HEK293 (cell line): Measurements from ENCODE around the gene PIANP.

ENCODE experiments used
- CTCF ChIA-PET: fragments of 350-600 bp; formaldehyde crosslinking; extraction: SDS; loops from one replicate; lab custom pipeline; 2021; ENCODE audit warnings: antibody characterized with exemption; lab: Yijun Ruan, JAX
- POLR2A ChIA-PET: fragments of 300-600 bp; formaldehyde crosslinking; extraction: SDS; loops from one replicate; lab custom pipeline; 2020; ENCODE audit warnings: antibody characterized with exemption, inconsistent platforms; lab: Yijun Ruan, JAX
- H3K27ac ChIP-seq: fragments of 200-500 bp; sonication (Bioruptor generic); 2 replicates; pipeline ENCODE4 v1.5.1; 2014; ENCODE audit warnings: low read depth, low read length, control low read depth, inconsistent platforms; ENCODE audit errors: extremely low read depth
- H3K36me3 ChIP-seq, 2 experiments: fragments of 200-500 bp in 1 of 2; sonication (Bioruptor generic) in 1 of 2; 1 replicate in 1 of 2; 2 replicates in 1 of 2; pipeline ENCODE4 v1.5.1; 2014 to 2017; ENCODE audit warnings: inconsistent platforms in 2 of 2, low read length in 2 of 2; ENCODE audit not compliant: control insufficient read depth in 2 of 2, insufficient read depth in 1 of 2
- H3K4me1 ChIP-seq: fragments of 200-500 bp; sonication (Bioruptor generic); 2 replicates; pipeline ENCODE4 v1.5.1; 2014; ENCODE audit warnings: mild to moderate bottlenecking, low read length, inconsistent platforms; ENCODE audit not compliant: control insufficient read depth, insufficient read depth
- H3K4me3 ChIP-seq: 2 replicates; pipeline ENCODE4 v1.5.1; 2011; ENCODE audit warnings: low read depth, mild to moderate bottlenecking, control low read depth, low read length, moderate library complexity
- H3K9me3 ChIP-seq: fragments of 200-500 bp; sonication (Bioruptor generic); 2 replicates; pipeline ENCODE4 v1.5.1; 2014; ENCODE audit warnings: low read depth, low read length, inconsistent platforms; ENCODE audit not compliant: control insufficient read depth, insufficient read depth
- HOXA7 ChIP-seq: sonication (generic); formaldehyde crosslinking; IDR thresholded peaks from 2 replicates; pipeline ENCODE4 v1.8.1; 2022; ENCODE audit warnings: missing genetic modification reagents, borderline replicate concordance
- PATZ1 ChIP-seq: fragments of 450-650 bp; formaldehyde crosslinking; IDR thresholded peaks from 2 replicates; pipeline ENCODE4 v1.5.1; 2016; ENCODE audit warnings: missing biosample characterization, missing genetic modification characterization
- PRDM1 ChIP-seq: fragments of 450-650 bp; formaldehyde crosslinking; IDR thresholded peaks from 2 replicates; pipeline ENCODE4; 2016; ENCODE audit warnings: missing biosample characterization, missing genetic modification characterization
- YY2 ChIP-seq: fragments of 450-650 bp; formaldehyde crosslinking; IDR thresholded peaks from 2 replicates; pipeline ENCODE4 v1.5.1; 2016; ENCODE audit warnings: missing biosample characterization, missing genetic modification characterization
- ZNF223 ChIP-seq: fragments of 450-650 bp; formaldehyde crosslinking; IDR thresholded peaks from 2 replicates; pipeline ENCODE4 v1.5.1; 2016; ENCODE audit warnings: missing biosample characterization, missing genetic modification characterization
- ZNF280C ChIP-seq: fragments of 450-650 bp; formaldehyde crosslinking; IDR thresholded peaks from 2 replicates; pipeline ENCODE4 v1.5.1; 2016; ENCODE audit warnings: missing biosample characterization, missing genetic modification characterization
- ZNF280D ChIP-seq: fragments of 450-650 bp; formaldehyde crosslinking; IDR thresholded peaks from 2 replicates; pipeline ENCODE4 v1.5.1; 2016; ENCODE audit warnings: missing biosample characterization, missing genetic modification characterization
- ZNF37A ChIP-seq: fragments of 450-650 bp; IDR thresholded peaks from 2 replicates; pipeline ENCODE4 v1.5.1; 2018; ENCODE audit warnings: missing biosample characterization, missing genetic modification characterization
- ZNF398 ChIP-seq: fragments of 450-650 bp; formaldehyde crosslinking; IDR thresholded peaks from 2 replicates; pipeline ENCODE4 v1.5.1; 2017; ENCODE audit warnings: missing biosample characterization, missing genetic modification characterization
- ZNF549 ChIP-seq: fragments of 450-650 bp; IDR thresholded peaks from 2 replicates; pipeline ENCODE4 v1.5.1; 2018; ENCODE audit warnings: missing biosample characterization, missing genetic modification characterization, mild to moderate bottlenecking, inconsistent platforms, moderate library complexity
- ZNF571 ChIP-seq: fragments of 450-650 bp; formaldehyde crosslinking; IDR thresholded peaks from 2 replicates; pipeline ENCODE4 v1.5.0; 2017; ENCODE audit warnings: missing biosample characterization, missing genetic modification characterization
- ZNF600 ChIP-seq: fragments of 450-650 bp; formaldehyde crosslinking; IDR thresholded peaks from 2 replicates; pipeline ENCODE4 v1.5.1; 2016; ENCODE audit warnings: missing biosample characterization, missing genetic modification characterization
- ZNF777 ChIP-seq: fragments of 450-650 bp; formaldehyde crosslinking; IDR thresholded peaks from 2 replicates; pipeline ENCODE4 v1.5.1; 2017; ENCODE audit warnings: missing biosample characterization, missing genetic modification characterization, borderline replicate concordance
- ZXDB ChIP-seq: fragments of 450-650 bp; formaldehyde crosslinking; IDR thresholded peaks from 2 replicates; pipeline ENCODE4 v1.5.1; 2016; ENCODE audit warnings: missing biosample characterization, missing genetic modification characterization
- TF ChIP-seq, protein P1 (sequence below): fragments of 450-650 bp; formaldehyde crosslinking; IDR thresholded peaks from 2 replicates; pipeline ENCODE4 v1.5.1; 2016; ENCODE audit warnings: missing biosample characterization, missing genetic modification characterization
- TF ChIP-seq, protein P2 (sequence below): fragments of 450-650 bp; formaldehyde crosslinking; conservative IDR thresholded peaks from 2 replicates; pipeline ENCODE4 v1.5.1; 2016; ENCODE audit warnings: low read depth, missing biosample characterization, missing genetic modification characterization

Gene PIANP

DNA sequence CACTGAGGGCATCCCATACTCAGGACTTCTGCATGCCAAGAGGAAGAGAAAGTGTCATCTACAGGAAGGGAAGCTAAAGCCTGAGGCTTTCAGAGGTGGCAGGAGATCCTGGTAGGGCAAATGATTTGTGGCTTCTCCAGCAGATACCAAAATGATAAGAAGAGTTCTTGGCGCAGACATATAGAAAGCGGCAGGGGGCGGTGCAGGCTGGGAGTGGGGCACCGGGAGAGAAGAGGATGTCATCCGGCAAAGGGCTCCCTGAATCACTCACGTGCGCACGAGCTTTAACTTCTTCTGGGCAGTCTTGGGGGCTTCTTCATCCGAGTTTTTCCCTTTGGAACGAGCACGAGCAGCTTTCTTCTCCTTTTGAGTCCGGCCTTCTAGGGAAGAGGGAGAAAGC is 48.2 kb downstream of the PIANP start:
- peaks cover 19 to 62% of the 10 kb centered on the region in 2 experiments; a peak in 2 of 3 replicates for H3K36me3 ChIP-seq
- ChIA-PET CTCF (no interaction called here), POLR2A (interaction anchor here (0.6 kb wide), 2 partner anchors 37 to 92 kb away, joined by 3 to 5 read pairs; no protein-coding TSS in a partner anchor)
- H3K9me3 ChIP-seq = no peaks in the 10 kb centered on the region
- H3K4me1 ChIP-seq = no peaks in the 10 kb centered on the region
- TF ChIP-seq ZNF600 (tag by site-specific recombination) = no peak
- no peak for TF ChIP-seq ZNF571 (tag by site-specific recombination)
- no peak for TF ChIP-seq ZNF223 (tag by site-specific recombination)
- no peak for TF ChIP-seq ZXDB
- TF ChIP-seq YY2 = no peak
- no peak for TF ChIP-seq ZNF280D (tag by site-specific recombination)
- H3K27ac ChIP-seq = no peak overlapping the region
- H3K4me3 ChIP-seq = no peak overlapping the region

DNA sequence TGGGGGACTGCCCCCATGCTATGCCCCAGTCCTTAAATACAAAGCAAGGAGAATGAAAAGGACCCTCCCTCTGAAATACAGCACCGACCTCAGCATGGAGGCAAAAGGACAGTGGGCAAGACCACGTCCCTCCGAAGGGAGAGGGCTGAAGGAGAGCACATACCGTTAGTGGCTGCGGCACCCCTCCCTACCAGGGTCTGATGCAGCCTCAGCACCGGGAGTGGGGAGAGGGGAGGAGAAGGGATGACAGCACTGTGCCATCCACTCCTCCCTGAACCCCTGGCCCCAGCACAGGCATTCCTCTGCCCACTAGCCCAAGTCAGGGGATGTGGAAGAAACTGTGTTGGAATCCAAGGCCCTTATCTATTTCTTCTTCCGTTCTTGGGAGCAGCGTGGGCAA is 49.8 kb downstream of the PIANP start:
- ChIA-PET POLR2A (no interaction called here), CTCF (no interaction called here)
- Histone ChIP-seq H3K9me3 (no peaks in the 10 kb centered on the region), H3K4me3 (no peak overlapping the region), H3K4me1 (no peaks in the 10 kb centered on the region), H3K27ac (no peak overlapping the region), H3K36me3 (peaks cover 12 to 58% of the 10 kb centered on the region in 2 experiments; a peak in 2 of 3 replicates)
- TF ChIP-seq ZNF549 (tag by site-specific recombination) = no peak
- TF ChIP-seq PATZ1 (tag by site-specific recombination) = no peak
- no peak for TF ChIP-seq ZNF398 (tag by site-specific recombination)
- no peak for TF ChIP-seq ZNF280C (tag by site-specific recombination)
- no peak for TF ChIP-seq HOXA7 (CRISPR knock-in tag)
- no peak for TF ChIP-seq PRDM1 (tag by site-specific recombination)
- no peak for TF ChIP-seq ZNF777
- TF ChIP-seq, protein P1, sequence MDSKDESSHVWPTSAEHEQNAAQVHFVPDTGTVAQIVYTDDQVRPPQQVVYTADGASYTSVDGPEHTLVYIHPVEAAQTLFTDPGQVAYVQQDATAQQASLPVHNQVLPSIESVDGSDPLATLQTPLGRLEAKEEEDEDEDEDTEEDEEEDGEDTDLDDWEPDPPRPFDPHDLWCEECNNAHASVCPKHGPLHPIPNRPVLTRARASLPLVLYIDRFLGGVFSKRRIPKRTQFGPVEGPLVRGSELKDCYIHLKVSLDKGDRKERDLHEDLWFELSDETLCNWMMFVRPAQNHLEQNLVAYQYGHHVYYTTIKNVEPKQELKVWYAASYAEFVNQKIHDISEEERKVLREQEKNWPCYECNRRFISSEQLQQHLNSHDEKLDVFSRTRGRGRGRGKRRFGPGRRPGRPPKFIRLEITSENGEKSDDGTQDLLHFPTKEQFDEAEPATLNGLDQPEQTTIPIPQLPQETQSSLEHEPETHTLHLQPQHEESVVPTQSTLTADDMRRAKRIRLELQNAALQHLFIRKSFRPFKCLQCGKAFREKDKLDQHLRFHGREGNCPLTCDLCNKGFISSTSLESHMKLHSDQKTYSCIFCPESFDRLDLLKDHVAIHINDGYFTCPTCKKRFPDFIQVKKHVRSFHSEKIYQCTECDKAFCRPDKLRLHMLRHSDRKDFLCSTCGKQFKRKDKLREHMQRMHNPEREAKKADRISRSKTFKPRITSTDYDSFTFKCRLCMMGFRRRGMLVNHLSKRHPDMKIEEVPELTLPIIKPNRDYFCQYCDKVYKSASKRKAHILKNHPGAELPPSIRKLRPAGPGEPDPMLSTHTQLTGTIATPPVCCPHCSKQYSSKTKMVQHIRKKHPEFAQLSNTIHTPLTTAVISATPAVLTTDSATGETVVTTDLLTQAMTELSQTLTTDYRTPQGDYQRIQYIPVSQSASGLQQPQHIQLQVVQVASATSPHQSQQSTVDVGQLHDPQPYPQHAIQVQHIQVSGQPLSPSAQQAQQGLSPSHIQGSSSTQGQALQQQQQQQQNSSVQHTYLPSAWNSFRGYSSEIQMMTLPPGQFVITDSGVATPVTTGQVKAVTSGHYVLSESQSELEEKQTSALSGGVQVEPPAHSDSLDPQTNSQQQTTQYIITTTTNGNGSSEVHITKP (tag by site-specific recombination) = no peak
- TF ChIP-seq, protein P2, sequence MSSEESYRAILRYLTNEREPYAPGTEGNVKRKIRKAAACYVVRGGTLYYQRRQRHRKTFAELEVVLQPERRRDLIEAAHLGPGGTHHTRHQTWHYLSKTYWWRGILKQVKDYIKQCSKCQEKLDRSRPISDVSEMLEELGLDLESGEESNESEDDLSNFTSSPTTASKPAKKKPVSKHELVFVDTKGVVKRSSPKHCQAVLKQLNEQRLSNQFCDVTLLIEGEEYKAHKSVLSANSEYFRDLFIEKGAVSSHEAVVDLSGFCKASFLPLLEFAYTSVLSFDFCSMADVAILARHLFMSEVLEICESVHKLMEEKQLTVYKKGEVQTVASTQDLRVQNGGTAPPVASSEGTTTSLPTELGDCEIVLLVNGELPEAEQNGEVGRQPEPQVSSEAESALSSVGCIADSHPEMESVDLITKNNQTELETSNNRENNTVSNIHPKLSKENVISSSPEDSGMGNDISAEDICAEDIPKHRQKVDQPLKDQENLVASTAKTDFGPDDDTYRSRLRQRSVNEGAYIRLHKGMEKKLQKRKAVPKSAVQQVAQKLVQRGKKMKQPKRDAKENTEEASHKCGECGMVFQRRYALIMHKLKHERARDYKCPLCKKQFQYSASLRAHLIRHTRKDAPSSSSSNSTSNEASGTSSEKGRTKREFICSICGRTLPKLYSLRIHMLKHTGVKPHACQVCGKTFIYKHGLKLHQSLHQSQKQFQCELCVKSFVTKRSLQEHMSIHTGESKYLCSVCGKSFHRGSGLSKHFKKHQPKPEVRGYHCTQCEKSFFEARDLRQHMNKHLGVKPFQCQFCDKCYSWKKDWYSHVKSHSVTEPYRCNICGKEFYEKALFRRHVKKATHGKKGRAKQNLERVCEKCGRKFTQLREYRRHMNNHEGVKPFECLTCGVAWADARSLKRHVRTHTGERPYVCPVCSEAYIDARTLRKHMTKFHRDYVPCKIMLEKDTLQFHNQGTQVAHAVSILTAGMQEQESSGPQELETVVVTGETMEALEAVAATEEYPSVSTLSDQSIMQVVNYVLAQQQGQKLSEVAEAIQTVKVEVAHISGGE = no peak
- TF ChIP-seq ZNF37A (tag by site-specific recombination) = no peak
